H4 (cell line): Measurements from ENCODE around the gene CAPN6. TPM values are rescaled to one million over a fixed set of nuclear protein-coding genes. Genes with fewer than 3 reads are reported as not detected.

Source experiments
- DNase-seq: peaks from one replicate; pipeline ENCODE4 v3.0.0-alpha.2; 2015; ENCODE audit warnings: low spot score
- total RNA-seq: library from RNA; depleted of rRNA; stranded (reverse); fragments of >200 nt; shearing (Covaris generic); gene quantifications from 2 replicates; pipeline ENCODE4 v1.2.3, GENCODE V29; 2014; rRNA removed

Gene CAPN6, protein sequence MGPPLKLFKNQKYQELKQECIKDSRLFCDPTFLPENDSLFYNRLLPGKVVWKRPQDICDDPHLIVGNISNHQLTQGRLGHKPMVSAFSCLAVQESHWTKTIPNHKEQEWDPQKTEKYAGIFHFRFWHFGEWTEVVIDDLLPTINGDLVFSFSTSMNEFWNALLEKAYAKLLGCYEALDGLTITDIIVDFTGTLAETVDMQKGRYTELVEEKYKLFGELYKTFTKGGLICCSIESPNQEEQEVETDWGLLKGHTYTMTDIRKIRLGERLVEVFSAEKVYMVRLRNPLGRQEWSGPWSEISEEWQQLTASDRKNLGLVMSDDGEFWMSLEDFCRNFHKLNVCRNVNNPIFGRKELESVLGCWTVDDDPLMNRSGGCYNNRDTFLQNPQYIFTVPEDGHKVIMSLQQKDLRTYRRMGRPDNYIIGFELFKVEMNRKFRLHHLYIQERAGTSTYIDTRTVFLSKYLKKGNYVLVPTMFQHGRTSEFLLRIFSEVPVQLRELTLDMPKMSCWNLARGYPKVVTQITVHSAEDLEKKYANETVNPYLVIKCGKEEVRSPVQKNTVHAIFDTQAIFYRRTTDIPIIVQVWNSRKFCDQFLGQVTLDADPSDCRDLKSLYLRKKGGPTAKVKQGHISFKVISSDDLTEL
- total RNA-seq = 1.0 and 1.8 TPM in 2 replicates

DNA sequence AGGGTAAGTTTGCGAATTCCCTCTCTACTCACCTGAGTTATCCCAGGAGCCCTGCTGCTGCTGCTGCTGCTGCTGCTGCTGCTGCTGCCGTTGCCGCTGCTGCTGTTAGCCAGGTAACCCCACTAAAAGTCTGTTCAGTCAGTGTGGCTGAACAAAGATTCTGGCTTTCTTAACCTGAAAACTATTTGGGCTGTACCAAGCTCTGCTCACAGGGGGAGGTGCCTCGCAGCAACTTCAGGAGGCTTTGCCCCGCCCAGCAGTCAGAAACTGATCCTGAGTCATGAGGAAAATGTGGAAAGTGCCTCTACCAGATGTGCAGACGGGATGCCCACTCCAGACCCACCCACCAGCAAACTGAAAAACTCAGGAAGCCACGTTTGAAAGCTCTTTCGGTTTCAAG is at the start of gene CAPN6:
TSS of gene CAPN6 (minus strand) at position 145 of the 400 bp plus-strand sequence. CDS start 6,547 bp downstream, outside the sequence.
- peak; percentile 38 for DNase-seq

DNA sequence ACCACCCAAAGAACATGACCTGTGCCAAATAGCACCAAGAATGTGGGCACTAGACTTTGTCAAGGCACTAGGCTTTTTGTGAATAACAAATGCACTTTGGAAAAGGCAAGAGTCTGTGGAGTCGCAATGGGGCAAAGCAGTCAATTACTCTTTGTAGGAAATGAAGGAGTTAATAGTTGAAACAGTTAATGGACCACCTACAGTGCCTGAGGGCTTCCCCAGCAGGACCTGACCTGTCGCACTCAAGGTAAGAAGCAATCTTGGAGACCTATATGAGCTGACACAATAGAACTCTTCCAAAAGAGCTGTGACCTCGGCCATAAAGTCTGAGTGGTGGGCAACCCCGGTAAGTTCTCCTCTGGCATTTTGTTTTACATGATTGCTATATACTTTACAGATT is 49.2 kb upstream of the CAPN6 start:
- no peak for DNase-seq

DNA sequence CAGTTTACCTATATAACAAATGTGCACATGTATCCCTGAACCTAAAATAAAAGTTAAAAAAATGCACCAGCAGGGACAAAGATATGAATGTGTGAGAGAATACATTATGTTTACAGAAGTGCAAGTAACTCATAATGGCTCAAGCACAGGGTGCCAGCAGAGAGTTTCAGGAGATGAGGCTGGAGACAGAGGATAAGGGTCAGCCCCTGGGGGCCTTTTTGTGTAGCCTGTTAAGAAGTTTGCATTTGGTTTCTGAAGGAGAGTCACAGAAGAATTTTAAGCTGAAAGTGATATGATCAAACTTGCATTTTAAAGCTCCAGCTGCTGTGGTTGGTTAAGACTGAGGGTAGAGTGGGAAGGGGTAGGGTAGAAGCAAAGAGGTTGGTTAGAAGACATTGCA is 48.6 kb upstream of the CAPN6 start:
- no peak for DNase-seq

DNA sequence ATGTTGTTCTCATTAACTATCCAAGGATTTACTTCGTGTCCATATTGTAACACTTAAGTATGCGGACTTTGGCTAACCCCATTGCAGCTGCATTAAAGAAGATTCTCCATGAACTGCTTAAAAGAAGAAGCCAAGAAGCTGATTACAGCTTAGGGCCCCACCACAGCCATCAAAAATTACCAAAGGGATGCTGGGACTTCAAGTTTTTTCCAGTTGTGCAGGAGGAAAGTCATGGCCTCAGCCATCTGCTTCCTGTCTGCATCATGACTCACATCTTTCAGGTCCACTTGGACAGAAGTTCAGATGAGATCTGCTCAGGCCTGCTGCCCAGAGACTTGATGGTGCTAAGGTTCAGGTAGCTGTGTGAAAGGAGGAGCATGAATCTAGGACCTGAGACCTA is 38.8 kb upstream of the CAPN6 start:
- DNase-seq = no peak

DNA sequence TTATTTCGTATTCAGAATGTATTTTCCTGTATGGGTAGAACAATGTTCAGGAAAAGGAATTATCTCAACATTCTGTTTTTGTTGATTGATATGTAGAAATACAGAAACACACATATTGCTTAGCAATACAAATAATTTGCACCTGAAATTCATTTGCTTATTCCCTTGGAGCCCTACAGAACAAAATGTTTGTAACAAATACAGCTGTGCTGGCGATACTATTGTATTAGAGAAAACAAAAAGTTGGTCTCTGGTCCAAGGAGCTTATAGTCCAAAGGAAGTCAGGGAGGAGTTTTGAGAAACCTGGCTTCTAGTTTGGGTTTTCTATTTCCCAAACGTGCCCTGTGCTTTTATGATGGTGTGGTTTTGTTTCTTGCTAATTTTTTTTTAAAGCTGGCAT is 37.8 kb upstream of the CAPN6 start:
- DNase-seq = no peak

DNA sequence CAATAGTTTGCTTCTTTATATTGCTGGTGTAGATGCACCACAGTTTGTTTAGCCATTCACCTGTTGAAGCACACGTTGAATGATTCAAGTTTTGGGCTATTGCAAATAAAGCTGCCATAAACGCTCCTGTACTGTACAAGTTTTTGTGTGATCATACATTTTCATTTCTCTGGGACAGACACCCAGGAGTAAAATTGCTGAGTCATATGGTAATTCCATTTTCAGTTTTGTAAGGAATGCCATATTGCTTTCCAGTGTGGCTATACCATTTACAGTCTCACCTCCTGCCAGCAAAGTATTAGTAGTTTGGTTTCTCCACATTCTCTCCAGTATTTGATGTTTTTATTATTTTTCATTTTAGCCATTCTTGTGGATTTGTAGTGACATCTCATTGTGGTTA is 32.0 kb upstream of the CAPN6 start:
- no peak for DNase-seq

DNA sequence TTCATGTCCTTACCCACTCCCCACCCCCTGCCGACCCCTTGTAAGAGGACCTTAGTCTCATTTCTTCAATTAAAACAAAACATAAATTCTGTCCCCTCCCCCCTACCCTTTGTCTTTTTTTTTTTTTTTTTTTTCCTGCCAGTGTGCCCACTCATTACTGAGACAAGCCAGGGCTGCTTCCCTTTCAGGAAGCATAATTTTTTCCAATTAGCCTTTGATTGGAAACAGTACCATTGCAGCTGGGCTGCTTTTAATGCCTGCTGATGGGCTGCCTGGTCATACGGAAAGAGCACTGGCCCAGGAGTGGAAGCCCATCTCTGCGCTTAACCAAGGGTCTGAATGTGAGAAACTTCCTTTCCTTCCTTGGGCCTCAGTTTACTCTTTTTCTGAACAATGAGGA is 18.6 kb upstream of the CAPN6 start:
- DNase-seq = no peak

DNA sequence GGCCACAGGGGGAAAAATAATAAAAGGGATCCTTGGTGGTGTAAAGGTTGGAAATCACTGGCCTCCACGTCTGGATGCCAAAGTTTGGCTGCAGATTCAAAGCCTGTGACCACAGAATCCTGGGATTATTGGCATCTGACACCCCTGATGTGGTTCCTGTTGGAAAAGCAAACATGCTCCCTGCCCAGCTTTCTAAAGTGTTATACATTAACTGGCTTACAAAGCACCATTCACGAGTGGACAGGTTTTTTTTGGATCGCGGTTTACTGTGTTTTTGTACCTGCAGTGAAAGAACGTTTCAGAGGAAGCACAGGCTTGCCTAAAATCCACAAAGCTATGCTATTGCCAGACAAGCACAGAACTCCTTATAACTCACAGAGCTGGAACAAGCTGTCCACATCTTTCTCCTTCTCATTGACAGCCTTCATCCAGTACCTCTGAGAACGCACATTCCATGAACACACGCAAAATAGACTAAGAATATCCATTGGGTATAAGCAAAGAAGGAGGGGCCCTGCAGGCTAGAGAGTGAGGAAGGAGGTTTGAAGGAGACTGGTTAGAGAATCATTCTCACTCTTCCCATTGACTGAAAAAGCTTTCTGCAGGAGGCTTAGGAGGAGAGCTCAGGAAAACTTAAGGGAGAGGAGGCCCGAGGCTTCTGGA is 14.5 kb upstream of the CAPN6 start:
- DNase-seq = no peak

DNA sequence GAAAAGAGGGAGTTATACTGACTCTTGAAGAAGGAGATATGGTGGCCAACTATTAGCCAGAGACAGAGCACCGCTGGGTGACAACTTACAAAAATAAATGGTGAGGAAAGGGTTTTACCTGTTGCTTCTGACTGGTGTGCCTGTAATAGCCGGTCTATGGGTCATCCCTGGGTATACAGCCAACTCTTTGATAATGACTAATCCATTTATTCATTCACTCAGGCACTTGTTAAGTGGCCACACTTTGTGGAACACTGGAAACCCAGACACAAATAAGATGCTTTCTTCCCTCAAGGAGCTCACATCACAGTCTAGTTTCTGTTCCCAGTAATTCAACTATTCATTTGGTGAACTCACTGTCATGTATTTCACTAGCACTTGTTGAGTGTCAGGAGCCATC is 13.2 kb upstream of the CAPN6 start:
- no peak for DNase-seq

DNA sequence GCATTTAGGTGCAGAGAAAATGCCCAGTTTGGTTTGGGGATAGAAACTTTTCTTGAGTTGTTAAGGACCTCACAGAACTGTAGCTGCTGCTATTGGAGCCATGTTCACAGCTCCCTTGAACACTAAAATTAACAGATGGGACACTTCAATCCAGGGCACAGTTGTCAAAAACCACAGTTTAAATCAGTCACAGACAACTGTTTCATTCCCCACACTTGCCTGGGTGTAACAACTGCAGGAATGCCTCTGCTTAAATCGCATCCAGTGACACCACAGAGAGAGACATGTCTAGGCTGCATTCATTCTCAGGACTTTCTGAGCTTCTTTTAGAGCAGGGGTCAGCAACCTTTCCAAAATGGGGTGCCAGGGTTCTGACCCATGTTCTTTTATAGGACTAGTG is 12.7 kb upstream of the CAPN6 start:
- DNase-seq = no peak

DNA sequence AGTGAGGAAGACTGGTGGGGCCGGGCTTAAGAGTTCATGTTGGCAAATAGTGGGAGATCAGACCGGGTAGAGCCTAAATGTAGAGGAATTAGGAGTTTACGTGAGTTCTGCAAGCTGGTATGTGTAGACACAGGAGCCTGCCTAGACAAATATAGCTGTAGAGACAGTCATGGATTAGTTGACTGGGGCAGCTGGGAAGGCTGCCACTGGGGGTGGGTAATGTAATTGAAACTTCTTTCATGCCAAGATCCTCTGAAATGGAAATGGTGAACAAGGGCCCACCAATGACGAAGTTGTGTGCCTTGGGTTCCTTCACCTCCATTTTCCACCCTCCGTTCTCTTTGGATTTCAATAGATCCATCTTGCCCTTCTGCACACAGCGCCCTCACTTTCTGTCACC is 11.9 kb upstream of the CAPN6 start:
- DNase-seq = no peak

DNA sequence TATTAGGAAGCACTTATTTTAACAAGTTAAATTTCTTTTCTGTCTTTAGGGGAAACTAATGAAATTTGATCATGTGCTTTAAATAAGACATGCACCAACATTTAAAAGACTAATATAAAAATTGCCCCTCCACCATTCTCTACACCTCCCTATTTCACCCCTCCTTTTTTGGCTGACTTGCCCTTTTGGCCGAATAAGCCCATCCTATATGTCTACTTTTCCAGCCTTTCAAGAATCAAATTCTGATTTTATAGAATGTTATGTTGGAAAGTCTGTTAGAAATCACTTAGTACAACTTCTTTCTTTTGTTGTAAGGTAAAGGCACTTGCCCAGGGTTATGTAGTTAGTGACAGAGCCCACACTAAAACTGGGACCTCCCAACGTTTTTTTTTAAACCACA is 1.8 kb downstream of the CAPN6 start:
- no peak for DNase-seq

DNA sequence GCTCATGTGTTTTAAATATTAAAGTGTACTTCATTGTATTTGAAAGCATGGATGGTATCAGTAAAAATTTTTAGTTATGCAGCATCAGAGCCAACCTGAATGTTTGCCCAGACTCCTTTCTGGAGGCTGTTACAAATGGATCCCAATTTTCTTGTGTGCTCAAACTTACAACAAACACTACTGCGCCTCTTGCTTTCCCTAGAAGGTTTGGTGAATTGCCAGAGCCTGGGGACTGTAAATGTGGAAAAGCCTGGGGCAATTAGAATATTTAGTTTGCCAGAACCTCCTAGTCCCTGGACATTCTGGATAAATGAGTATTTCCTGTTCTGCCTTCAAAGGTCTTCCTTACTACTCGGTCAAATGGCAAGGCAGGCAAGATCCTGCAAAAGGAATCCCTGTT is 4.8 kb downstream of the CAPN6 start:
- DNase-seq = no peak

DNA sequence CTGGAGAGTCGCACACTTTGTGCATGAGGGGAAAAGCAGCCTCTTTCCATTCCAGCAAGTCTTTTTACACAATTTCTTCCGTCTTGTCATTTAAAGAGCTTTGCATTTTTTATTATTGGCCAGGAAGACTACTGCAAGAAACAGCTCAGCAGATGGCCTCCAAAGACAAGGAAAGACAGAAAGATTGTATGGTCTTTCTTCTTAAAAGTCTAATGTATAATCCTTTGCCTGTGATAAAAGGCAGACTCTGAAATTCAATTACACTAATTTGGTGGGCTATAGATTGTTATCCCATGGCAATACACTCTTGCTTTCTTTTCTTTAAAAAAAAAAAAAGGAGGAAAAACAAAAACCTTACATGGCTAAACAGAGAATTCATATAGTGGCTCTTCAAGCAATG is 5.9 kb downstream of the CAPN6 start:
- no peak for DNase-seq

DNA sequence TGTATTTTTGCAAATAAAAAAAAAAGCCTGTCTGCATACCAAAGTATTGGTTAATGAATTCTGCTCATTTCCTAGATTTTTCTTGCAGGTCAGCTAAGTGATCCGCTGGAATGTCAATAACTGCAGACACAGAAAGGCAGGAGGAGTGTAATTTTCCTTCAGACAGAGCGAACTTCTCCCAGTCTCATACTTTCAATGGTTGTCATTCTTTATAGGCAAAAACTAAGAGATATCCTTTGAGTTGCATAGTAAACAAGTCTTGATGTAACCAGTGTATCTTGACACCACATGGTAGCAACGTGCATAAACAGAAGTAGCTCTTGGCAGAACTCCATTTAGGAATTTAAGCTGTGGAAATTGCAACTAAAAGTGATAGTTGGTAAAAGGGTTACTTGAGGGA is 8.2 kb downstream of the CAPN6 start:
- peak; percentile 4 for DNase-seq

DNA sequence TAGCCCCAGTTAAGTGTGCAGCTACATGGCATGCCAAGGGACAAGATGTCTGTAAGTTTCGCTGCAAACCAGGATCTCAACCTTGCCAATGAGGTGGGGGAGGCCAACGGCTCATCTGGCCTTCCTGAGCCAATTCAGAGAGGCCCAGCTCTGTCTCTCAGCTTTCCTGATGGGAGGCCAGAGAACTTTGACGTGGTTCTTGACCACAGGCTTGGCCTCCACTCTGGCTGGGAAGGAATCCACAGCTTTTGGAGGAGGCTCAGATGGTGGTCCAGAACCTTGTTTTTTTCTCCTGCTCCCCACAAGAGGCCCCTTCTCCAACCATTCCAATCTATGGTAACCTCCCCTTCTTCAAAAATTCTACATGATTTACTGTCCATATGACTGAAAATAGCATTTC is 9.8 kb downstream of the CAPN6 start:
- no peak for DNase-seq

DNA sequence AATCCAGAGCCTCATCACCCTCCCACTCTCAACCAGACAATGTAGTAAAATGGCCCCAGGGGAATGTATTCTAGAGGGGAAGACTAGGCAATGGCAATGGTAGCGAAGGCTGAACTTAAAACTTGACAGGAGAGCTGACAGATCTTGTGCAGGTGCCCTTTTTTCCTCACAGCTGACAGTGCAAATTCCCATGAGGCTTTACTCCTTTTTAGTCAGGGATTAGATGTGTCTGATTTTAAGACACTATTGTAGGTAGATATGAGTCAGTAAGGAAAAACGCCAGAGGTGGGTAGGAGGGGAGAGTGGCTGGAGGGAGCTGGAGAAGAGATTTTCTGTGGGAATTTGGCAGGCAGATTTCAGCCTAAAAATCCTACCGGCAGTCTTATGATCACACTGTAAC is 10.7 kb downstream of the CAPN6 start:
- no peak for DNase-seq

DNA sequence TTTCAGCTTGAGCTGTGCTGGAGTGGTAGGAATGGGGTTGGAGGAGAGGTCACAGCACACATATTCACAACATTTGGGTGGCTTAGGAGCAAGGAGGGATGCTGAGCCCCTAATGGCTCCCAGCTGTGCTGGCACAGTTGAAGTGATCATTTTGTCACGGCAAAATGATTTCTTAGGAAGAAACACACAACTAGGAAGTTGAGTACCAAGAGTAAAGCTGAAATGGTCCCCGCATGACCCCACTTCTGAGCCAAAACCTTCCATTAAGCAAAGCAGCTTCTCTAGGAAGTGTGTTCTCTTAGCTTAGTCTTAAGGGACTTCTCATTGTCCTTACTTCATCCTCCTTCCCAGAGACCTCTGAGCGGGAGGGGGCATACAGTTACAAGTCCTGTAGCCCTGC is 12.6 kb downstream of the CAPN6 start:
- no peak for DNase-seq

DNA sequence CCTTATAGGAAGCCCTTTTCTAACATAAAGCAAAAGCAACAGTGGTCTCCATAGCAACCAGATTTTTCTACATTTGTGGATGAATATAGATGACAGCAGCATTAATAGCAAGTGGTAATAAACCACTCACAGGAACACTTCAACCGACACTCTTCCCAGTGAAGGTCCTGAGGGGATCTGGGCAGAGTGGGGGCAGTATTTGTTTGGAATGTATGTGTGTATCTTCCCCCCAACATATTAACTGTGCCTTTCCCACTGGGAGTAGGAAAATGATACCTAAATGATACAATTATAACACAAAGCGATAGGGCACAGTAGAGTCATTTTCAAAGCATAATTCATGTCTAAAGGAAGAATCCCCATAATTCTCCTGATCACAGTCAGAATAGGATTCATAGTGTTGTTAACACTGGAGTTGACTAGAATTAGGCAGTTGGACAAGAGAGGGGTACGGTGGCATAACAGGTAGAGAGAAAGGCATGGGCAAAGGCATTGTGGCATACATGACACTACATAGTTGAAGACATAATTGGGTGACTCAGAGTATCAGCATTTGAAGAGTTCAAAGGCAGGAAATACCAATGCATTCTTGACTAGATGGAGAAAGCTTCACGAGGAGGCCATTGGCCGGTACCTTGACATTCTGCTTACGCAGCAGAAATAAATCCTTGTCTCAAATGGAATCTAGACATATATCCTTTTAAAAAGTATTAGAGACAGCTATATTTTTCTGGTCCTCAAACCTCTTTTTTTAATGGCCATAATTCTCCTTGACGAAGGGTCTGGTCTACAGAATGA is 15.2 kb downstream of the CAPN6 start:
- DNase-seq = no peak

DNA sequence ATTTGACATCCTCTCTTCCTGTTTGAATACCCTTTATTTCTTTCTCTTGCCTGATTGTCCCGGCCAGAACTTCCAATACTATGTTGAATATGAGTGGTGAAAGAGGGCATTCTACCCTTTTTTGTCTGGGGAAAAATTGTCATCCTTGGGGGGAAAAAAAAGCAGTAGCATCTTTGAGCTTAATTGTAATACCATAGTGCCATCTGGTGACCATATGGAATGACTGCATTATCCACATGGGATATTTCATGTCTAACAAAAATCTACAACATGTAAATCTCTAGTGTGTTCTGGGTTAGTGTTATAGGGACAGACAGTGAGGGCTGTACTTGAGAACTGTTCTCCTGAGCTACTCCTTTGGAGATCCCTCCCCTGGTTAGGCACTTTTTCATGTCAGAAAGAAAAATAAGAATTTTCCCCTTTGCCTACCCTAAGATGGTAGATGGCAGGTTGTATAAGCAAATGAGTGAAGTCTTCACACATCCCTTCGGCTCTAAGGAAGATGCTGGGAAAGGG is 26.0 kb downstream of the CAPN6 start:
- DNase-seq = peak; percentile 8

DNA sequence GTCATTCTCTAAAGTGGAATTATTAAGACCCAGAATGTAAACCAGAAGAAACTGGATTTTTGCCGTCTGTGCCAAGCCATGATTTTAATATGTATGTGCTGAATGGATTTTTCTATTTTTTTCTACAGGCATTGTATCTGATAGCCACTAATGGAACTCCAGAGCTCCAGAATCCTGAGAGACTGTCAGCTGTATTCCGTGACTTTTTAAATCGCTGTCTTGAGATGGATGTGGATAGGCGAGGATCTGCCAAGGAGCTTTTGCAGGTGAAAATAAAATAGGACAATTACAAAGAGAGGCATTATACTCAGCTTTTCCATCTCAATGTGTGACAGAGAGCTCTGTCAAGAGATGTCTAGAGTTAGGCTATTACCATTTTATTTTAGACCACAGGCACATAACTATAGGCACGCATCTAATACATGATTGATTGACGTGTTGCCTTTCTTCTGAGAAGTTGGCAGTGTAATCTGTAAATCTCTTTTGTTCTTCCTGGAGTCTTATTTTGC is 53.9 kb downstream of the CAPN6 start:
- DNase-seq = no peak

DNA sequence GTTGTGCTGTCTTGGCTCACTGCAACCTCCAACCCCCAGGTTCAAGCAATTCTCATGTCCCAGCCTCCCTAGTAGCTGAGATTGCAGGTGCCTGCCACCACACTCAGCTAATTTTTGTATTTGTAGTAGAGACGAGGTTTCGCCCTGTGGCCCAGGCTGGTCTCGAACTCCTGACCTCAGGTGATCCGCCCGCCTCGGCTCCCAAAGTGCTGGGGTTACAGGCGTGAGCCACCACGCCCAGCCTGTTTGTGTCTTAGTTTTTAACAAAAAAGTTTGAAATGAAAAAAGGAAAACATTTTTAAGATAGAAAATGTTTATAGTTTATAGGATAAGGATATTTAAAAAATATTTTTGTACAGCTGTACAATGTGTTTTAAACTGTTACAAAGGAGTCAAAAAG is 62.4 kb downstream of the CAPN6 start:
- DNase-seq = no peak
